ENCODE results near the gene PABPC1L.

PABPC1L gene

GRCh38 chr20:44988631-44989171, 78.8 kb downstream of the PABPC1L start:
- POLR2A ChIA-PET, result no interaction called here
- no peak for DNase-seq (ENCODE audit: low read depth, low spot score)
- TF ChIP-seq, protein P1, sequence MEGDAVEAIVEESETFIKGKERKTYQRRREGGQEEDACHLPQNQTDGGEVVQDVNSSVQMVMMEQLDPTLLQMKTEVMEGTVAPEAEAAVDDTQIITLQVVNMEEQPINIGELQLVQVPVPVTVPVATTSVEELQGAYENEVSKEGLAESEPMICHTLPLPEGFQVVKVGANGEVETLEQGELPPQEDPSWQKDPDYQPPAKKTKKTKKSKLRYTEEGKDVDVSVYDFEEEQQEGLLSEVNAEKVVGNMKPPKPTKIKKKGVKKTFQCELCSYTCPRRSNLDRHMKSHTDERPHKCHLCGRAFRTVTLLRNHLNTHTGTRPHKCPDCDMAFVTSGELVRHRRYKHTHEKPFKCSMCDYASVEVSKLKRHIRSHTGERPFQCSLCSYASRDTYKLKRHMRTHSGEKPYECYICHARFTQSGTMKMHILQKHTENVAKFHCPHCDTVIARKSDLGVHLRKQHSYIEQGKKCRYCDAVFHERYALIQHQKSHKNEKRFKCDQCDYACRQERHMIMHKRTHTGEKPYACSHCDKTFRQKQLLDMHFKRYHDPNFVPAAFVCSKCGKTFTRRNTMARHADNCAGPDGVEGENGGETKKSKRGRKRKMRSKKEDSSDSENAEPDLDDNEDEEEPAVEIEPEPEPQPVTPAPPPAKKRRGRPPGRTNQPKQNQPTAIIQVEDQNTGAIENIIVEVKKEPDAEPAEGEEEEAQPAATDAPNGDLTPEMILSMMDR (IDR thresholded peaks at IDR 0.05; ENCODE audit: insufficient read depth, low read length, missing control alignments), result no peak
- H3K4me3 ChIP-seq (ENCODE audit: low read depth, low read length), result no peak overlapping the region
- CTCF ChIA-PET, result interaction anchor here (1.0 to 2.1 kb wide), 2 partner anchors 10 to 22 kb away, joined by 3 to 6 read pairs; no protein-coding TSS in a partner anchor
